Measurements from ENCODE around the gene SPINT2.

SPINT2 gene

GRCh38 chr19:38303517-38304351 lies 39.4 kb downstream of the SPINT2 start, which contains the start of gene C19orf33:
C19orf33 (plus strand) TSS chr19:38304251; CDS start chr19:38304262, 11 bp downstream.
- DNase-seq = no peak

DNA sequence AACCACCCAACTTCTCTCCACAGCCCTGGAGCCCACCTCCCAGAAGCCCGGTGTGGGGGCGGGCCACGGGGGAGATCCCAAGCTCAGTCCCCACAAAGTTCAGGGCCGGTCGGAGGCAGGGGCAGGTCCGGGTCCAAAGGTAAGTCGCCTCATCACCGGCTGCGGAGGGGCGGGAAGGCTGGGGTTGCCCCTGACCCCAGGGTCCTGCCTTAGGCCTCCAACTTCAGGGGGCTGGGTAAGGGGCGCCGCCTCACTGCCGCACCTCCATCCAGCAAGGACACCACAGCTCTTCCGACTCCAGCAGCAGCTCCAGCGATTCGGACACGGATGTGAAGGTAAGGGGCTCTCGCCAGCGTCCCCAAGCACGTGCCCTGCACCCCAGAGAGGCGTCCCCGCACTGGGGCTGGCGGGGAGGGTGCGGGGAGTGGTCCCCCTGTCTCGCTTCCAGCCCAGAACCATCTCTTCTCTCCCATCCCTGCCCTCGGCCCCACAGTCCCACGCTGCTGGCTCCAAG lies 40.0 kb downstream of the SPINT2 start:
- DNase-seq = no peak

DNA sequence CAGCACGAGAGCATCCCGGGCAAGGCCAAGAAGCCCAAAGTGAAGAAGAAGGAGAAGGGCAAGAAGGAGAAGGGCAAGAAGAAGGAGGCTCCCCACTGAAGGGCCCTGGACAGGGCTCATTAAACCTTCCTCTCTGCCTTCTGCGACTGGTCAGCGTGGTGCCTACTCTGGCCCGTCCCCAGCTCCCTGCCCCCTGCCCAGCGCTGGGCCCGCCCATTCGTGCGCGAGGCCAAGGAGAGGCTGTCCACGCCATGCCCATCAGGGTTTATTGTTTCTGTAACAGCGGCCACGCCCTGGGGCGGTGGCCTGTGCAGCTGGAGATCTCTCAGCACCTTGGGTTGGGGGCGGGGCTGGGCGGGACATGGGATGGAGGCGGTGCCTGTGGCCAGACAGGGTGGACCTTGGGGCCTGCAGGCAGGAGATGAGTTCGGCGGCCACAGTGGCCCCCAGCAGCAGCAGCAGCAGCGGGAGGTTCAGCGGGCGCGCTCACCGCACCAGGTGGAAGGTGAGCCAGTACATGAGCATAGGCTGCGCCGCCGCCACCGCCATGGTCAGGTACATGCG lies 40.6 kb downstream of the SPINT2 start:
- DNase-seq = no peak

DNA sequence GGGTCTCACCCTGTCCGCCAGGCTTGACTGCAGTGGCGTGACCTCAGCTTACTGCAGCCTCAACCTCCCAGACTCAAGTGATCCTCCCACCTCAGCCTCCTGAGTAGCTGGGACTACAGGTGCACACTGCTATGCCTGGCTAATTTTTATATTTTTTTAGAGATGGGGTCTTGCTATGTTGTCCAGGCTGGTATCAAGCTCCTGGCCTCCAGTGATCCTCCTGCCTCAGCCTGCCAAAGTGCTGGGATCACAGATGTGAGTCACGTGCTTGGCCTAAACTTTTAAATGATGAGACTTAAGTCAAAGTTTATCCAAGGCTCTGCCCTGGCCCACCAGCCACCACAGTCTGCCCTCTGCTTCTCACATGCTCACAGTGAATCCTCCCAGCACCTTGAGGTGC lies 41.9 kb downstream of the SPINT2 start:
- no peak for DNase-seq

GRCh38 chr19:38307076-38307475 lies 42.7 kb downstream of the SPINT2 start:
- DNase-seq = no peak

GRCh38 chr19:38307597-38307996 lies 43.2 kb downstream of the SPINT2 start:
- DNase-seq = no peak

DNA sequence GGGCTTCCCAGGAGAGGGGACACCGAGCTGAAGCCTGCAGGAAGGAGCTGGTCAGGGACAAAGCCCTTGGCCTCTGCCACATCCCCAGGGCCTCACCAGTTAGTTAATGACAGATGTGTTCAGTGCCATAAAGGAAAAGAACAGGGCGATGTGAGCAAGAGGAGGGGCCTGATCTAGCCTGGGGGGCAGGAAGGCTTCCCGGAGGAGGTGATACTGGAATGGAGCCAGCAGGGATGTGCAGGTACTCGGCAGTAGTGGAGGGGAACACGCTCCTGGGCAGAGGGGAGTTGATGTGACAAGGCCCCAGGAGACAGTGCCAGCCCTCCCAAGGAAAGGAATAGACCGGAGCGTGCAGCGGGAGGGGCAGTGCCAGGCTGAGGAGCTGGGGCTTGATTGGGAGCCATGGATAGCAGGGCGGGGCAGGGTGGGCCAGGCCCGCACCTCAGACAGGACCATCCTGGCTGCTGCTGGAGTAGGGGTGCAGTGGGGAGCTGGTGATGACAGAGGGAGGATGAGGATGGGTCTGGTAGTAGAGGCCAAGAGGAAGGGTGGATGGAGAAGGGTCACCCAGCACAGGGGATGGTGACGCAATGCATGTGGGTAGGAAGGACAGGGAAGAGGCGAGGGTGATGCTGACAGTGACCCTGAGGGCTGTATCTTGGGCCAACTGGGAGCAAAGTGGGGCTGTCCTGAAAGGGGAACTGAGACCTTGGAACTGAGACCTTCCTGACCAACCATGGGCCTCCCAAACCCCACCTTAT lies 43.8 kb downstream of the SPINT2 start:
- DNase-seq = no peak

DNA sequence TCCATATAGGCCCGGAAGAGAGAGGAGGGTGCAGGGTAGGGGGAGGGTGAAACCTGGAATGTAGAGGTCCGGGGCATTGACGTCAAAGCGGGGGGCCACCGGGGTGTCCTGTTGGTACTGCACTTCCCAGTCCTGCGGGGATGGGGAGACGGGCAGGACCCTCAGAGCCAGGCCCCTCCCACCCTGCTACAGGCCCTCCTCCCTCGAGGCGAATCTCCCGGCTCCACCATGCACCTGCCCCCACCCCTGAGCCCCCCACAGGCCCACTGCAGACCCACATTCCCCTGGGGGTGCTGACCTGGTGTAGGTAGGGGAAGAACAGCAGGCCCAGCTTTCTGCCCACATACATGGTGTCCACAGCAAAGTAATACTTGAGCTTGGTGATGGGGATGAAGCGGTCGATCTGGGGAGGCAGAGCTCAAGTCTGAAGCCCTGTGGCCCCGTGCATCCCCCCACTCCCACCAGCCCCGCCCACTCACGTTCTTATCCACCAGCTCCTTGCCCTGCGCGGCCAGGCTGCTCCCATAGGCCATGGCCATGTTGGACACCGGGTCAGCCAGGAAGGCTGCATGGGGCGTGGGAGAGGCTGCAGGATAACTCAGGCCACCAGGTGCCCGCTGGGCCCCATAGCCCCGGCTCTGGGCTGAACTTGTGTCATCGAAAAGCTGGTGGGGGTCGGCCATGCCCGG lies 44.7 kb downstream of the SPINT2 start:
- DNase-seq = no peak

DNA sequence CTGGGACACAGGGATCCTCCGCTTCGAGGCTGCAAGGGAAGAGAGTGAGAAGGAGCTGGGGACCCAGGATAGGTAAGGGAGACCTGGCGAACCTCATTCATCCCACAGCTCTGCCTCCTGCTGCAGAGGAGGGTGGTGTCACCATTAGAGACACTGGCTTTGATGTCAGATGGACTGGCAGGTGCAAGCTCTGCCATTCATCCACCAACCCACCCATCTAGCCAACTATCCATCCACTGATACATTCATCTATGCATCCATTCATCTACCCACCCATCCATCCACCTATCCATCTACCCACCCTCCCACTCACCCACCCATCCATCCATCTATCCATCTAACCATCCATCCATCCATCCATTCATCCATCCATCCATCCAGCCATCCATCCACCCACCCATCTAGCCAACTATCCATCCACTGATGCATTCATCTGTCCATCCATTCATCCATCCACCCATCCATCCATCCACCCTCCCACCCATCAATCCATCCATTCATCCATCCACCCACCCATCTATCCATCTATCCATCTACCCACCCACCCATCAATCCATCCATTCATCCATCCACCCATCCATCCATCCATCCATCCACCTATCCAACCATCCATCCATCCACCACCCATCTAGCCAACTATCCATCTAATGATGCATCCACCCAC lies 45.4 kb downstream of the SPINT2 start:
- DNase-seq = no peak

DNA sequence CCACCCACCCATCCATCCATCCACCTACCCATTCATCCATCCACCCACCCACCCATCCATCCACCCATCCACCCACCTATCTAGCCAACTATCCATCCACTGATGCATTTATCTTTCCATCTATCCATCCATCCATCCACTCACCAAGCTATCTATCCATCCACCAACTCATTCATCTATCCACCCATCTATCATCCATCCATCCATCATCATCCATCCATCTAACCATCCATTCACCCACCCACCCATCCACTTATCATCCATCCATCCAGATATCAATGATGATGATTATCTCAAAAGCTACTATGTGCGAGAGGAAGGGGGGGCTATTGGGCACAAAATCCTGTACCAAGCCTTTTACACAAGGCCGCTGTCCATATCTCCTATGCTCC lies 45.9 kb downstream of the SPINT2 start:
- DNase-seq = no peak

DNA sequence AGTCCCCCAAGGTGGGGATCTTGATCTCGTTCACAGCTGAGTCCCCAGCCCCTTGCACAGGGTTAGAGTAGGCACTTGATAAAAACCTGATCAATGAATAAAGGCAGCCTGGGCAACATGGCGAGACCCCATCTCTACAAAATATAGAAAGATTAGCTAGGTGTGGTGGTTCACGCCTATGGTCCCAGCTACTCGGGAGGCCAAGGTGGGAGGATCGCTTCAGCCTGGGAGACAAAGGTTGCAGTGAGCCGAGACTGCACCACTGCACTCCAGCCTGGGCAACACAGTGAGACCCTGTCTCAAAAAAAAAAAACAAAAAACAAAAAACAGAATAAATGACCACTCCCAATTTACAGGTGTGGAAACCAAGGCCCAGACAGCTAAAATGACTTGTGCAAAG lies 46.6 kb downstream of the SPINT2 start:
- DNase-seq = no peak

DNA sequence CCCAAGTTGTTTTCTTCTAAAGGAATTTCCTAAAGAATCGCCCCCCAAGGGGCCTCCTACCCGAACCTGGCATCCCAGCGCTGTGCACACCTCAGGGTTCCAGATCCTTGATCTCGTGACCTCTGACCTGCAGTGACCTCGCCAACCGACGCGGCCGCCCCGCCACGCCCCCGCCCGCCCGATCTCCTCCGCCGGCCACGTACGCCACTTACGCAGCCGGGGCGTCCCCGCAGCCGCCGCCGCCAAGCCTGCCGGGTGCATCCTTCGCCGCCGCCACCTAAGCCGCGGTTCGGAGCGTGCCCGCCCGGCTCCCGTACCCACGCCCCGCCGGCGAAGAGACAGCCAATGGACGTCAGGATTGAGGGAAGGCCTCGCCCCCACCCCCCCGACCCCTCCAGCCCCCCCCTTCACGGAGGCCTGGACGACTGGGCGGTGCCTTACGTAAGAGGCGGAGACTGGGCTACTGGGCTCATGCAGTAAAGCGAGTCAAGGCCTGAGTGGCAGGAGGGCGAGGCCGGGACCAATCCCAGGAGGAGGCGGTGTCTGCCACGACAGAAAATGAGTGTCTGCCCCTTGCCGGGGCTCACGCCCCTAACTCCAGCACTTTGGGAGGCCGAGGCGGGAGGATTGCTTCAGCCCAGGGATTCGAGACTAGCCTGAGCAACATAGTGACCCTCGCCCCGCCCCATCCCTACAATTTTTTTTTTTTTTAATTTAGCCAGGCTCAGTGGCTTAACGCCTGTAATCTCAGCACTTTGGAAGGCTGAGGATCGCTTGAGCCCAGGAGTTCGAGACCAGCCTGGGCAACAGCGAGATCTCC lies 51.5 kb downstream of the SPINT2 start, which contains the start of gene YIF1B:
Gene YIF1B, minus strand, starts transcription at position 291 of the 820 bp plus-strand sequence. Its CDS starts 30 bp downstream, at position 261.
- peak; percentile 97 to 98 for DNase-seq

DNA sequence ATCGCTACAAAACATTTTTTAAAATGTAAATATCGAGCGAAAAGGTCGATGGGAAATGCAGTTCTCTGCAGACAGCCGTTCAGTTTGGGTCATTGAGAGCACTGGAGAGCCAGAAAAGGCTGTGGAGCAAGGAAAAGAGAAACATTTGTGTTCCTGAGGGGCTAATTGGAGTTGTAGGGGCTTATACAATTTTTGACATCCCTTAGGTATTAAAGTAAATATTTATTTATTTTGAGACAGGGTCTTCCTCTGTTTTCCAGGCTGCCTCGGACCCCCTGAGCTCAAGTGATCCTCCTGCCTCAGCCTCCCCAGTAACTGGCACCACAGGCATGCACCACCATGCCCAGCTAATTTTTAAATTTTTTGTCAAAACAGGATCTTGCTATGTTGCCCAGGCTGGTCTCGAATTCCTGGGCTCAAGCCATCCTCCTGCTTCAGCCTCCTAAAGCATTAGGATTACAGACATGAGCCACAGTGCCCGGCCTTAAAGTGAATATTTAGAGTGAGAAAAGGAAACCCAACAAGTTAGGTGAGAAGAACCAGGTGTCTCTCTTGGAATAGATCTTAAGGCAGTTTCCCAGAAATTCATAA lies 52.2 kb downstream of the SPINT2 start:
- DNase-seq = no peak

- peak; percentile 15 to 35 for DNase-seq
These were observed 52.8 kb downstream of the SPINT2 start for GRCh38 chr19:38317104-38317612.

DNA sequence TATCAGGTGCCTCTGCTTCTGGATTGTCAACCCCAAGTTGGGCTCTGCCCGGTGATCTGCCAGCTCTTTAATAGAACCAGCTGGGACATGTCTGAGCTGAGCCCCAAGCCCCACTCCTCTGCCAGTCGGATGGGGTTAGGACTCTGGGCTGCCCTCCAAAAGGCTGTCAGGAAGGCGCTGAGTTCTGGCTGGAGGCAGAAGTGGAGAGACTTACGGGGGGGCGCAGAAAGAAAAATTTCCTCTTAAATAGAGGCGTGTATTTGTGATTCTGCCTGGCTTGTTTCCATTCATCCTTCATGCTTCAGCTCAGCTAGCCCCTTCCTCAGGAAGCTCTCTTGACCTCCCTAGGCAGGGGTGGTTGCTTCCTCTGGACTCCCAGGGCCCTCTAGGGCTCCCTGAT lies 54.3 kb downstream of the SPINT2 start:
- DNase-seq = no peak

DNA sequence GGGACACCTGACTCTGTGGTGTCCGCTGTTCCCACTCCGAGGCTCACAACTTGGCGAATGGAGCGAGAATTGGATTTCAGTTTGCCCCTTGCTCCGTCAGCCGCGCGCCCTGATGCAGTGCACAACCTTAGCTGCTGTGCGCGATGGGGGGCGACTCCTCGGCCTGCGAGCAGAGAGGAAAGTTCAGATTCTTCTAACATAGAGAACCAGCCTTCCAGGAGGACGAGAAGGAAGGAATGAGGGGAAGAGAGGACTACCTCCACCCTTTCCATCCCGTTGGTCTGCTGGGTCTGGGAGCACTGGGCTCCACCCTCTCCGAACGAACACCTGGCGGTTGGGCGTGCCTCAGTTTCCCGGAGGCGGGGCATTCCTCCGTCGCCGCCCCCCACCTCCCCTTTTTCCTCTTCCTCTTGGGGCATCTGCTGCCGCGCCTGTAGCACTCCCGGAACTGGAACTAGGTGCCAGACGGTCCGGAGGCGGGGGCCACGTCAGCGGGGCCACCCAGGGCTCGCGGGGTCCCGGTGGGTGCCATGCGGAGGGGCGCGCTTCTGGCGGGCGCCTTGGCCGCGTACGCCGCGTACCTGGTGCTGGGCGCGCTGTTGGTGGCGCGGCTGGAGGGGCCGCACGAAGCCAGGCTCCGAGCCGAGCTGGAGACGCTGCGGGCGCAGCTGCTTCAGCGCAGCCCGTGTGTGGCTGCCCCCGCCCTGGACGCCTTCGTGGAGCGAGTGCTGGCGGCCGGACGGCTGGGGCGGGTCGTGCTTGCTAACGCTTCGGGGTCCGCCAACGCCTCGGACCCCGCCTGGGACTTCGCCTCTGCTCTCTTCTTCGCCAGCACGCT lies 55.3 kb downstream of the SPINT2 start, which contains the start of gene KCNK6:
Gene KCNK6, plus strand, starts transcription at position 425 of the 838 bp plus-strand sequence. Its CDS starts 106 bp downstream, at position 531.
- peak; percentile 72 to 76 for DNase-seq

GRCh38 chr19:38320969-38321339 lies 56.6 kb downstream of the SPINT2 start:
- no peak for DNase-seq

- DNase-seq = no peak
These were observed 57.3 kb downstream of the SPINT2 start for GRCh38 chr19:38321646-38322196.

- DNase-seq = no peak
These were observed 58.9 kb downstream of the SPINT2 start for GRCh38 chr19:38323291-38323690.

All from activated CD4-positive, alpha-beta T cell treated with anti-CD3 and anti-CD28 coated beads, Interleukin-2, amount 50 U/mL, for 48 hours (primary cell).